GM19193 (cell line): ENCODE results near the gene SNIP1.

ENCODE experiments used
- POLR2A ChIP-seq: IDR thresholded peaks from 4 replicates; pipeline ENCODE4 v1.6.1; 2011; ENCODE audit not compliant: insufficient read depth, insufficient read length; ENCODE audit errors: extremely low read depth

SNIP1 gene

GRCh38 chr1:37519613-37520012, 34.5 kb downstream of the SNIP1 start:
- no peak for TF ChIP-seq POLR2A

- no peak for TF ChIP-seq POLR2A
These were observed 36.5 kb downstream of the SNIP1 start for GRCh38 chr1:37517569-37517968.

DNA sequence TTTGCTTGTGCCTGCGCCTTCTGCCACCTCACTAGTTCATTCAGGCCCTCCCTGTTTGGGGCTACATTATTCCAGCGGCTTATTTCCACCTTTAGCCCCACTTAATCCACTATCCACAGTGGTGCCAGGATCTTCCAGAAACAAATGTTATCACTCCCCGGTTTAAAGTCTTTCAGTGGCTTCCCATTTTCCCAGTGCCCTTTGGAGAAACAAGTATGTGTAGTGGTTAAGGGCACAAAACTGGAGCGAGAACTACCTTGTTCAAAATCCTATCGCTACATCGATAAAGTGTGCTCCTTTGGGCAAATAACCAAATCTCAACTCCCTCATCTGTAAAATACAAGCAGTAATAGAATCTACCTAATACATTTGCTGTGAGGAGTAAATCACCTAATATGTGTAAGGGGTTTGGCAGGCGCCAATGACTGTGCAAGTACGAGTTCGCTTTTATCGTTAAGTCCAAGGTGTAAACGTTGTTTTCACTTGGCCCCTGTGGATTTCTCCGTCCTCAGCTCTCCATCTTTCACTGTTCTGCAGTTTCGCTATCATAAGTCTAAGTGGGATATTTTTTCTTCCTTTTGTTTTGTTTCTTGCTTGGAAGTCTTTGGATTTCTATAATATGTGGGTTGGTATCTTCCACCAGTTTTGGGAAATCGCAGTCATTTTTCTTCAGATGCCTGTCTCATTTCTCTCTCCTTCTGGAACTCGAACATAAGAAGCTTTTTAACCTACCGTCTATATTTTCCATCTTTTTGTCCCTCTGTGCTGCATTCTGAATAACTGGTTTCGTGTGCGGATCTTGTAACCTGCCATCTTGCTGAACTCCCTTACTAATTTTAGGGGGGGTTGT, 38.7 kb downstream of the SNIP1 start:
- TF ChIP-seq POLR2A, result no peak

GRCh38 chr1:37514350-37515184, 39.5 kb downstream of the SNIP1 start, which contains the start of gene MEAF6:
TSS of gene MEAF6 (minus strand) at chr1:37514766. CDS start at chr1:37514746, 20 bp downstream.
- TF ChIP-seq POLR2A, result peak; percentile 91

- TF ChIP-seq POLR2A, result no peak
These were observed 40.2 kb downstream of the SNIP1 start for GRCh38 chr1:37513795-37514349.

DNA sequence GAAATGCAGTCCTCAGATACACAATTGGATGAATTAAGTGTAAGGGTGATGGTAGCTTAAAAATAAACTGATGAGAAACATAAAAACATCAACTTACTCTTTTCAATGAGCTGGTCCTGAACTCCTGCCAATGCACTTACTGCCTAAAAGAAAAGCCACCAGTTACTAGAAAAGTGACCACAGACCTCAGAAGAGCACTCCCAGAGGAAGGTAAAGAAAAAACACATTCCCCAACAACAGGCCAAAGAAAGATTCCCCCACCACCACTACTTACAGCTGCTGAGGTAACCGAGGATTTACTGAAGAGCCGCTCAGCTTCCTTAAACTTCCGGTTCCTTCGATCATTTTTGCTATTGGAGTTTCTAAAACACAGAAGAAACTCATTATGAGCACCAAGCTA, 44.9 kb downstream of the SNIP1 start:
- no peak for TF ChIP-seq POLR2A

- TF ChIP-seq POLR2A, result no peak
These were observed 47.4 kb downstream of the SNIP1 start for GRCh38 chr1:37506740-37507139.

DNA sequence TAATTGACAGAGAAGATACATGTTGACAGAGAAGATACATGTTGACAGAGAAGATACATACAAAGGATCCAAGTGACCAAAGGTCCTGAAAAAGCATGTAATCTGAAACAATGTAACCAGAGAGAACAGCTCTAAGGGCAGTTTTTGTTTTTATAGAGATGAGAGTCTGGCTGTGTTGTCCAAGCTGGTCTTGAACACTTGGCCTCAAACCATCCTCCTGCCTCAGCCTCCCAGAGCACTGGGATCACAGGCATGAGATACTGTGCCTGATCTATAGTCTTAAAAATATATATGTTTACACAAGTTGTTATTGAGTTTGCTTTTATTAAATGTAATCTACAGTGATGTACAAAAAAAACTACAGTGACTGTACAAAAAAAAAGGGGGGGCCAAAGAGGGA, 52.0 kb downstream of the SNIP1 start:
- TF ChIP-seq POLR2A, result no peak

- TF ChIP-seq POLR2A, result no peak
These were observed 52.4 kb downstream of the SNIP1 start for GRCh38 chr1:37501661-37502060.

DNA sequence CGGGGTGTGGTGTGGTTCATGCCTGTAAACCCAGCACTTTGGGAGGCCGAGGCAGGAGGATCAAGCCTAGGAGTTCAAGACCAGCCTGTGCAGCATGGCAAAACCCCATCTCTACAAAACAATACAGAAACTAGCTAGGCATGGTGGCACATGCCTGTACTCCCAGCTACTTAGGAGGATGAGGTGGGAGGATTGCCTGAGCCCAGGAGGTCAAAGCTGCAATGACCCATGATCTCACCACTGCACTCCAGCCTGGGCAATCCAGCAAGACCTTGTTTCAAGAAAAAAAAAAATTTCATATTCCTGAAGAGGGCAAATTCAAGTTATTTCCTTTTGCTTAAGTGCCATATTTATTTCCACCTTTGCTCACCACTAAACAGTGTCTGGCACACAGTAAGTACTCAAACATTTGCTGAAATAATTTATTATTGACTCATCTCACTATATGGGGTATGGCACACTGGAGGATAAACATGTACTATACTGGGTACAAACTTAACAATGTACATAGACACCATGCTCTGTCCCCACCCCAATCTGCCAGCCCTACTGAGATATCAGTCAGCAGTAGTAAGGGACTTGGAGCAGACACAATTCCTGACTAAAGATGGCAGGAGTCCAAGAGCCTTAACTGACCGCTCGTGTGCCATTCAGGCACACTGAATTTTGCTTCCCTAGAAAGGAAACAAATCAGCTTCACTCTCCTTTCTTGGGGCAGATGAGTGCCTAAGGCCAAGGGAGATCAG, 55.0 kb downstream of the SNIP1 start:
- TF ChIP-seq POLR2A, result no peak

DNA sequence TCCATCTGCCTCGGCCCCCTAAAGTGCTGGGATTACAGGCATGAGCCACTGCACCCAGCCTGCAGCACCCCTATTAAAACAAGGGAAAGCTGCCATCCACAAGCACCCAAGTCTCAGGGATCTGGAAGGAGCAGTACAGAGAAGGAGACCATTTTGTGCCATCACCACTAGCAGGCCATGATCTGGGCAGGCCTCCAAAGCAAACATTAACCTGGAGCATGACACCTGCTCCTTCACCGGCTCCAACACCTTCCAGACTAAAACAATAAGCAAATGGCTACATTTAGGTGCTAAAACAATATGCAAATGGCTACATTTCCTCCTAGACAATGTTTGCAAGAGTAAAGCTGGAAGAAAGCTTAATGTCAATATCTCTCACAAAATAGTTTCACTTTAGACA, 56.3 kb downstream of the SNIP1 start:
- no peak for TF ChIP-seq POLR2A

DNA sequence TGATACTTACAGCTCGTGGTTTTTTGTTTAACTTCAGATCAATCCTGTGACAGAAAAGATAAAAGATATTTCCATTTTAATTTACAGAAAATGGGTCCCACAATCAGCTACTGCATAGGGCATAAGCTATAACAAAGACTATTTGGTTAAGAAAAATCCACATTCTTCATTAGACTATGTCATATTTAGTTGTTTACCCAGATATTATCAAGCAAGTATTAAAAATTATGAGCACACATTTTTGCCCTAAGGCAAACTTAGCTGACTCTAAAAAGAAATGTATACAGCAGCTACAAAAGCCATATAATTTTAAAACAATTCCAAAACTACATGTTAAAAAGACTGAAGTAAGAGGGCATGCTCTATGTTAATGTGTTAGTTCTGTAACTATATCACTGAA, 58.2 kb downstream of the SNIP1 start:
- no peak for TF ChIP-seq POLR2A

DNA sequence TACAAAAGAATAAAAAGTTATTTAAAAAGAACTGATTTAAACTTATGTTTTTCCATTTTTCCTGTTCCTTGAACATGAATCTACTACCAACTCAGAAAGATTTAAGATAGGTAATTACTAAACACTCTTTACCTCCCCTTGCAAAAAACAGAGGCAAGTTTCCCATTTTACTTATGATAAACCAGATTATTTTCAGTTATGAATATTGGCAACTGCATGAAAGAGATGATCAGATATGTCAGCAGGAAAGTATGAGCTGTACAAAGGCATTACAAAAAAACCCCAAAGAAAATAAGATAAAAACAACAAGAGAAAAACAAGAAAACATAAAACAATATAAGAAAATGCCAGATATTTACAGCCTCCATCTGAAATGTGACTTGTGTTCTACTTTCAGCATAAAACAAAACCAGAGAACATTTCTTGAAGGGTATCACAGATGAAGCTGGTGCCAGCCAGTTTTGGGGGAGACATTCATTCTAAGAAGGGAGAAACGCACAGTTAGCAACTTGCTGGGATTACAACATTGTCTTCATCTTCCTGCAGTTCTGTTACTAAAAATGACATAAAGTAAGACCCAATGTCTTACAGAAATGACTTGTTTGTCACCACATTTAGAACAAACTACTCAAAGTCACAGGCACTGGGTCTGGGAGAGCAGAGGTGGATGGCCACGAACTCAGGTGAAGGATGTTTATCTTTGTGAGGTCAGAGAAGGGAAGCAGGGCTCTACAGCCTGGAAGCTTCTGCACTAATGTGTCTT, 60.6 kb downstream of the SNIP1 start:
- no peak for TF ChIP-seq POLR2A

DNA sequence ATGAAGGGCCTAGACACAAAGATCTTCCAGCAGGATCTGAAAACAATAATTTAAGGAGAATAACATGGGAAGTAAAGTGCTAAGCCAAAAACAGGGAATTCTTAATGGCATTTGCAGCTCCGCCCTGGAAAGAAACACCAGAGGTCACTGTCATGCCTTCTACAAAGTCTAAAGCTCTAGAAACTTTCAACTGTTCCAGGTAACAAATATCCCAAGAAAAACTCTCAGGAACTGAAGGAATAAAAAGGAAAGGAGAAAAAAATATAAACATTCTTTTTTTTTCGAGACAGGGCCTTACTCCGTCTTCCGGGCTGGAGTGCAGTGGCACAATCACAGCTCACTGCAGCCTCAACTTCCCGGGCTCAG, 66.5 kb downstream of the SNIP1 start:
- TF ChIP-seq POLR2A, result no peak
